Stimulated activated CD4-positive, alpha-beta T cell treated with anti-CD3 and anti-CD28 coated beads, Interleukin-2, amount 100 ng/mL, for 48 hours (primary cell): ENCODE data around the gene ABR.

Experiments
- DNase-seq, 2 donors: peaks; one replicate each; pipeline ENCODE4 v3.0.0-alpha.2; 2020

ABR gene

GRCh38 chr17:1025733-1026598, 153.8 kb downstream of the ABR start:
- DNase-seq, result no peak

- no peak for DNase-seq
Measured at GRCh38 chr17:1024076-1024475, 155.7 kb downstream of the ABR start.

- no peak for DNase-seq
Measured at GRCh38 chr17:1022278-1023024, 157.3 kb downstream of the ABR start.

GRCh38 chr17:1021147-1021546, 158.6 kb downstream of the ABR start:
- DNase-seq, result no peak

GRCh38 chr17:1019451-1019850, 160.3 kb downstream of the ABR start:
- no peak for DNase-seq

- DNase-seq, result no peak
Measured at GRCh38 chr17:1018547-1018946, 161.2 kb downstream of the ABR start.

DNA sequence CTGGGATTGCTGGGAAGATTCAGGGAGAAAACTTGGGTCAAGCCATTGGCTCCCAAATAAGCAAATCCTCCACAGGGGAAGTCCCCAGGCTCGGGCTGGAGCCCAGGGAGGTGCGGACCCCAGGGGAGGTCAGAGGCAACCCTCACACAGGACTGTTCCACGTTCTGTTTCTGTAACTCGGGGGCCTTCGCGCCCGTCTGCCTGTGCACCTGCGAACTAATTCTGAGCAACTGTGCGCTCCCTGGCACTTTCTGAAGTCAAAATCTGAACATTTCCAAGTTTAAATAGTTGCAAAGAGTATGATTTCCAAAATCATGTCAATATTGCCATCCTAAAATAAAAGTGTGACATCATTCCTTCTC, 166.1 kb downstream of the ABR start:
- DNase-seq, result no peak

GRCh38 chr17:1012823-1013728, 166.7 kb downstream of the ABR start:
- DNase-seq, result no peak

- no peak for DNase-seq
Measured at GRCh38 chr17:1011760-1012735, 167.7 kb downstream of the ABR start.

DNA sequence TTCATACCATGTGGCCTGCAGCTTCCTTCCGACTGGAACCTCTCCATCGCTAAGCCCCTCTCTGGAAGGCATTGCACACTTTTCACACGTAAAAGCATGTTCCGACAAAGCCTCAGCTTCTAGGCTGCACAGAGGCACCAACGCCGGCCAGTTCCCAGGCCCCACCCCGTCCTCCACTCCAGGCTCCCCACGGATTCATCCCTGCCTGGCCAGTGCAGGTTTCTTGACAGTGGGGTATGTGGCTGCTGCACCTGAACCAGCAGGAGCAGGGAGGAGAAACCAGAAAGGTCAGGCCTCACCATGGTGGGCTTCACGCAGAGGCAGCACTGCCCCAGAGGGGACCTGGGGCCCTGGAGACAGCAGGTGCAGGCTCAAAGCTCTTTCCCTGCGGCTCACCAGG, 168.6 kb downstream of the ABR start:
- no peak for DNase-seq

DNA sequence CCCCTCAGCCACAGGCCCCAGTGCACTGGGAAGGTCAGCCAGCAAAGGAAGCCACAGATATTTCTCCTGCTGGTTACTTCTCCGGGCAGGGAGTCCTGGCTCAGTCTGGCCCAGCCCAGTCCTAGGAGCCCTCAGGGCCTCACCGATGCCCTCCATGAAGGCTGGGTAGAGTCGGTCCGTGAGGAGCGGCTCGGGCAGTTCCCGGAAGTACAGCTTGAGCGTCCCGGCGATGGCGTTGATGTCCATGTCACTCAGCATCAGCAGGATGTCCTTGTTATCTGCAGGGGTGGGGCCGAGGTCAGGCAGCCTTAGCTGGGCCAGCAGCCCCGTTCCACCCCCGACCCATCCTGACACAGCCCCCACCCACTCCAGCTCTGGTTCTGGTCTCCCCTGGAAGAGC, 169.2 kb downstream of the ABR start:
- DNase-seq, result no peak

DNA sequence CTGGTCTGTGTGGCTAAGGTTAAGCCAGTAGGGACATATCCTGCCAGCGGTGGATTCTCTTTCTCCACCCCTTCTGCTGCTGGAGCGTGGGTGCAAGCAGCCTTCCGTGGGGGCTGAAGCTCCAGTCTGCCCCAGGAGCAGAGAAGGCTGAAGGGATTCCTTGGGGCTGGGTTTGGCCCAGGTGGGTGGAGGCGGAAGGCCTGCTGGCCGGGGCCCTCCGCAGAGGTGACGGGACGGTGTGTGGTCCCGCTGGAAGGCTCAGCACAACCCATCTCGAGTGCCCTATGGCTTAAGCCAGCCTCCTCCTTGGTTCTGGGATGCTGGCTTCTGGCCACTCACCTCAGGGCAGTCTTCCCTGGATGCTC, 169.7 kb downstream of the ABR start:
- no peak for DNase-seq

GRCh38 chr17:1009229-1010085, 170.3 kb downstream of the ABR start:
- no peak for DNase-seq

DNA sequence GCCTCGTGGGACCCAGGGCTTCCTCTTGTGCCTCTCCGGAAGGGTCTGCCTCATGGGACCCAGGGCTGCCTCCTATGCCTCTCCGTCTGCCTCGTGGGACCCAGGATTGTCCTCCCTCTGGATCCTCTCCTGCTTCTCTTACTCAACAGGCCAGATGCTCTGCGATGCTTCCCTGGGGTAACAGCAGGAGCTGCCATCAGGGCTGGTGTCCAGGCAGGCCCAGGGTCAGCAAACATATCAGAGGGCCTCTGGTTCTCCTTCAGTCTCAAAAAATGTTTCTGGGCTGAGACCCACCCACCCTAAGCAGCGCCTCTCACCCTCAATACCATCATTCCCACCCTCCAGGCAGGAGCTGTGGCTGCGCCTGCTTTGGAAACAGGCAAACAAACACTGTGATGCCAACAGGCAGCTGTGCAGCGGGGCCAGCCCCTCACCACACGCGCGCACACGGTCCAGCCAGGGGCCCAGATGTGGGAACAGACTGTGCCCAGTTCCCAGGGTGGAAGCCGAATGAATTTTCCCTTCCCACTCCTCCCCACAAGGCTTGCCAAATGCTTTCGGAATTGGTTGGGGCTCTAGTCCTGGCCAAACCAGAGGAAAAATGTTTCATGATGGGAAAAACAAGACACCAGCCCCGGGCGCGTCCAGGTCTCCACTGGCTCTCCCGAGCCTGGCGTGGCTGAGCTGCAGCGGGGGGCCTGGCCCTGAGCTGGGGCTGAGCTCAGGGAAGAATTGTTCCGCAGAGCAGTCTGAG, 171.6 kb downstream of the ABR start:
- DNase-seq, result no peak

DNA sequence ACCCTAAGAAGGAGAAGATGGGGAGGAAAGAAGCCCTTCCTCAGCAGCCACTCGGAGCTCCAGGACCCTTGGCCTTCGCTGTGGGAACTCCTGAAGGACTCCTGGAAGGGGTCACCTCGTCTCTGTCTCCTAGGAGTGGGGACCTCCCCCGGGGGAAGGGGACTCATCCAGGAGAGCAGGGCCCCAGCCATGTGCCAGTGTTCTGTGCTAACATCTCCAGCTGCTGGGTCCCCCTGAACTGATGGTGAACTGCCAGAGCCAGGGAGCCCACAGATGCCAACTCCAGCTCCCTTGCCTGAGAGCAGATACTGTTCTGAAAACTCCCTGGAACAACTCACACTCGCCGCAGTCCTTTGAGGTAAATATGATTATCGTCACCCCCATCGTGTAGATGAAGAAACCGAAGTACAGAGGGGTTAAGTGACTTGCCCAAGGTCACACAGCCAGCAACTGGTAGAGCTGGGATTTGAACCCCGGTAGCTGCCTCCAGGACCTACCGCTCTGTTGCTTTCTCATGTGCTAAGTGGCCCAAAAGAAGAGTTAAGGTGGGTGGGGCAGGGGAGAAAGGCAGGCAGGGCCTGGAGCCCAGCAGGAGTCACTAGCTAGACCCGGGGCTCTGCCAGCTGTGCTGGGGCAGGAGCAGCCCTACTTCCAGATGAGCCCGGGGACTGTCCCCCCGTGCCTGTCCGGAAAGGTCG, 172.3 kb downstream of the ABR start:
- no peak for DNase-seq

GRCh38 chr17:1006054-1006453, 173.7 kb downstream of the ABR start:
- no peak for DNase-seq

DNA sequence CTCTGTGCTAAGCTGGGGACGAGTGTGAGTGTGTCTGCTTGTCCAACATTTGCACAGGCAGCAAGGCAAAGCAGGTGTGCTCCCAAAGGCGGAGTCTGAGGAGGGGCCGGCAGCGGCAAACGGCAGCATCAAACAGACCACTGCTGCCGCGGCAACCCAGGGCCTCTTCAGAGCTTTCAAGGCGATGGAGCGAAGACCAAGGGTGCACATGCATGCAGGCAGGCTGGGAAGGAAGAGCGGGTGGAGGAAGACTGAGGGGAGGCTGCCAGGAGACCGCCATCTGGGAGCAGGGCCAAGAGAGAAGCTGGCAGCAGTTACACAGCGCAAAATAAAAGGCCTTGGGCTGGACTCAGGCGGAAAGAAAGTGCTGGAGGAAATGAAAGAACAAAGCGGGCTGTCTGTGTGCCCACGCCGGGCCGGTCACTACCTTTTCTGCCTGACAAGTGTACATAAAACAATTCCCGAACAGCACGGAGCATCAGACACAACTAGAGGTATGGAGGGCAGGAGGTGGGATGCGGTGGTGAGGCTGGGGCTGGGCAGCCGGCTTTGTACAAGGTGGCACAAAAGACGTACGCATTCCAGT, 174.3 kb downstream of the ABR start:
- no peak for DNase-seq

DNA sequence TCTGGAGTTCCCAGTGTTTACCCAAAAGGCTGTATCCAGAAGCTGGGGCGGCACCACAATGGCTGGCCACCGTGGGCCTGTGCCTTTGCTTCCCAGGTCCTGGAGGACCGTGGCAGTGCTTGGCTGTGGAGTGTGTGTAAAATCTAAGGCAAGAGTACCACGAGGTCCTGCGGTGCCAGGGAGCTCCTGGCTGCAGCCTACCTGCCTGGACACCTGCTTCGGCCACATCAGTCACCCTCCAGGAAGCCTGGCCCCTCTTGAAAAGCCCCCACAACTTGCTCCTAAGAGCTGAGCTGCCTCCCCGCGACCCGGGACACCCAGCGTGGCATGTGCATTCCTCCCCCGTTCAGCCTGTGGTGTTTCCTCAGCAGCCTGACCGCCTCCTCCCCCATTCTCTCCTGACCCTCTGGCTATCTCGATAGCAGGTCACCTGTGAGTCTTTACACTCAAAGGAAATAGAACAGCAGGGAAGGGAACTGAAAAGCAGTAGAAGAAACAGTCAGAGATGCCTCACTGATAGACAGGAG, 174.9 kb downstream of the ABR start:
- DNase-seq, result no peak
